HUES48 (cell line): ENCODE results near the gene AKT3.
"Not testable (repeated sequence)": the region's sequence is repeated elsewhere in the genome, so short reads cannot be mapped to it uniquely, and the experiment has no call there.

ENCODE experiments used
- H3K27ac ChIP-seq: one replicate; pipeline ENCODE4 v1.7.0; 2013; ENCODE audit warnings: low read depth, low read length, inconsistent platforms
- H3K27me3 ChIP-seq: 2 replicates; pipeline ENCODE4 v1.6.1; 2013; ENCODE audit warnings: mild to moderate bottlenecking, low read length; ENCODE audit not compliant: control insufficient read depth, insufficient read depth
- H3K36me3 ChIP-seq: 2 replicates; pipeline ENCODE4 v1.6.1; 2013; ENCODE audit warnings: low read length; ENCODE audit not compliant: control insufficient read depth, insufficient read depth
- H3K4me1 ChIP-seq: 2 replicates; pipeline ENCODE4 v1.6.1; 2013; ENCODE audit warnings: mild to moderate bottlenecking, low read length; ENCODE audit not compliant: control insufficient read depth, insufficient read depth
- H3K4me3 ChIP-seq: 2 replicates; pipeline ENCODE4 v1.5.1; 2013; ENCODE audit warnings: mild to moderate bottlenecking, low read depth, low read length
- H3K9ac ChIP-seq: 2 replicates; pipeline ENCODE4 v1.6.1; 2013; ENCODE audit warnings: mild to moderate bottlenecking, low read depth, low read length, moderate library complexity
- H3K9me3 ChIP-seq: 2 replicates; pipeline ENCODE4 v1.6.1; 2013; ENCODE audit warnings: low read length; ENCODE audit not compliant: control insufficient read depth, insufficient read depth

The AKT3 gene

GRCh38 chr1:243790404-243790803, 59.6 kb downstream of the AKT3 start:
- peaks cover 16% of the 10 kb centered on the region; the same call in 1 of the 2 replicates for H3K4me1 ChIP-seq
- no peak overlapping the region for H3K9ac ChIP-seq
- H3K9me3 ChIP-seq = no peaks in the 10 kb centered on the region
- no peaks in the 10 kb centered on the region for H3K27me3 ChIP-seq
- no peak overlapping the region for H3K4me3 ChIP-seq
- H3K27ac ChIP-seq = no peak overlapping the region
- H3K36me3 ChIP-seq = no peaks in the 10 kb centered on the region

DNA sequence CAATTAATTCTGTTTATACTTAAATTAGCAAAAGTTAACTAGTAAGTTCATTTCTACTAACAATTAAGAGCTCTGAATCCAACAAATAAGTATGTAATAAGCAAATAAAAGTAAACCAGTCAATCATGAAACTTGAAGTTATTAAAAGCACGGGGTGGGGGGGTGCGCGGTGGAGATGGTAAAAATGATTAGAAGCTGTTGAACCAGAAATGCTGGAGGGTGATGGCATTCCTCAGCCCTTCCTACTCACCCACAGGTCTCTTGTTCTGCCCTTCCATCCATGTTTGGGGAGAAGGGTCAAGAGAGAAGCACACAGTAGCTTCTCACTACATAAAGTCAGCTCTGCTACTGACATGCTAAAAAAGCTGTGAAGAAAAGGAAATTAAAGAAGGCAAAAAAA, 63.5 kb downstream of the AKT3 start:
- H3K9me3 ChIP-seq = no peaks in the 10 kb centered on the region
- H3K9ac ChIP-seq = no peak overlapping the region
- H3K4me1 ChIP-seq = peaks cover 4% of the 10 kb centered on the region; the same call in 1 of the 2 replicates
- no peaks in the 10 kb centered on the region for H3K27me3 ChIP-seq
- no peak overlapping the region for H3K4me3 ChIP-seq
- no peak overlapping the region for H3K27ac ChIP-seq
- no peaks in the 10 kb centered on the region for H3K36me3 ChIP-seq

- H3K27ac ChIP-seq = no peak overlapping the region
- no peaks in the 10 kb centered on the region for H3K27me3 ChIP-seq
- no peaks in the 10 kb centered on the region for H3K9me3 ChIP-seq
- H3K36me3 ChIP-seq = no peaks in the 10 kb centered on the region
- no peak overlapping the region for H3K4me3 ChIP-seq
- no peak overlapping the region for H3K9ac ChIP-seq
- H3K4me1 ChIP-seq = no peaks in the 10 kb centered on the region
Observed at GRCh38 chr1:243784506-243784905, 65.5 kb downstream of the AKT3 start.

DNA sequence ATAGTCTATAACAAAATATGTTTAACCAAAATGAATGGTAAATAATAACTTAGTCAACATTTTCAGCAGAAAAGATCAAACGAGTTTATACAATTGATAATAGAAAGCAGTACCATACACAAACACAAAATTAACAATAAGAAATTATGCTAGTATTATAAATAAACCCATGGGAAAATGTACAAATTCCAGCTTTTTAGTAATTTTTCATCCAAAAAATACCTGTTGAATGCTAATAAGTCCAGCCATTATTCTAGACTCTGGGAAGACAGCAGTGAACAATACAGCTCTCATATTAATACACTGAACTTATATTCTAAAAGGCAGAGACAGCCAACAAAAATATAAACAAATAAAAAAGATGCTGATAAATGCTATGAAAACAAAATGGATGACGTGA, 66.3 kb downstream of the AKT3 start:
- Histone ChIP-seq H3K9ac (no peak overlapping the region), H3K9me3 (no peaks in the 10 kb centered on the region), H3K27me3 (no peaks in the 10 kb centered on the region), H3K4me3 (no peak overlapping the region), H3K36me3 (no peaks in the 10 kb centered on the region), H3K4me1 (no peaks in the 10 kb centered on the region), H3K27ac (no peak overlapping the region)

DNA sequence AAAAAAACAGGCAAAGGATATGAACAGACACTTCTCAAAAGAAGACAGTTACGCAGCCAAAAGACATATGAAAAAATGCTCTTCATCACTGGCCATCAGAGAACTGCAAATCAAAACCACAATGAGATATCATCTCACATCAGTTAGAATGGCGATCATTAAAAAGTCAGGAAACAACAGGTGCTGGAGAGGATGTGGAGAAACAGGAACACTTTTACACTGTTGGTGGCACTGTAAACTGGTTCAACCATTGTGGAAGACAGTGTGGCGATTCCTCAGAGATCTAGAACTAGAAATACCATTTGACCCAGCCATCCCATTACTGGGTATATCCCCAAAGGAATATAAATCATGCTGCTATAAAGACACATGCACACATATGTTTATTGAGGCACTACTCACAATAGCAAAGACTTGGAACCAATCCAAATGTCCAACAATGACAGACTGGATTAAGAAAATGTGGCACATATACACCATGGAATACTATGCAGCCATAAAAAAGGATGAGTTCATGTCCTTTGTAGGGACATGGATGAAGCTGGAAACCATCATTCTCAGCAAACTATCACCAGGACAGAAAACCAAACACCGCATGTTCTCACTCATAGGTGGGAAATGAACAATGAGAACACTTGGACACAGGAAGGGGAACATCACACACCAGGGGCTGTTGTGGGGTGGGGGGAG, 77.5 kb downstream of the AKT3 start:
- H3K9ac ChIP-seq, H3K27me3 ChIP-seq, H3K4me1 ChIP-seq, H3K27ac ChIP-seq, H3K36me3 ChIP-seq, H3K4me3 ChIP-seq, H3K9me3 ChIP-seq: not testable (repeated sequence)

DNA sequence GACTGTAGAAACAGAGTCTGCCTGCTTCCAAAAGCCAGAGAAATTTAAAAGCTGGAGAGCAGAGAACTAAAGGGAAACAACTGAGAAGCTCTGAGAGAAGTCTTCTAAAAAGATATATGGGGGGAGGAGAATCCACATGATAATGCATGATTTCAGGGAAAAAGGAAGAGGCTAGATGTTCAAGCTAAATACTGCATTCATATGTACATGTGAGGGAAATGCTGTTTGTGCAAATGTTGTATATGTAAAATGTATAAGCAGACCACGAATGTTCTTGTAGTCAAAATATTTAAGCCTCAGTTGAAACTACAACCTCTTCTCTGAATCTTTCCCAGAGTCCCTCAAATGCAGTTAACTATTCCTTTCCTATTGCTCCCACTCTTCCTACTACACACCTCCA, 79.2 kb downstream of the AKT3 start:
- H3K36me3 ChIP-seq = no peaks in the 10 kb centered on the region

DNA sequence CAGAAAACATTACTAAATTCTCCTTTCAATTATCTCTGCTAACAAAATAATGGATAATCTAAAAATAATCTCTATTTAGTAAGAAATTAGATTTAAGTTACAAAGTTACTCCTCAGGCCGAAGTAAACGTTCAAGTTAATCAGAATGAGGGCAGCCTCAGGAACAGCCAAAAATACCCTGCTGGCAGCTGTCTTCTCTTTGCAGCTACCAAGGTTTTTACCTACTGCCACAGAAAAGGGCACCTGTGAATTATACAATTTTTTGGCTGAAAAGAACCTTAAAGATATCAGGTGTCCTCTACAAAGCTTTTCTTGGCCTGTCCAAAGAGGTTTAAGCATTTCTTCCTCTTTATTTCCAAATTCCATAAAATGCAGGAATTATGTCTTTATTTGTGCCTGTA, 84.4 kb downstream of the AKT3 start:
- Histone ChIP-seq H3K27ac (no peak overlapping the region), H3K9me3 (no peaks in the 10 kb centered on the region), H3K4me1 (no peaks in the 10 kb centered on the region), H3K9ac (no peak overlapping the region), H3K4me3 (no peak overlapping the region), H3K27me3 (no peaks in the 10 kb centered on the region), H3K36me3 (no peaks in the 10 kb centered on the region)

More for the DNA sequence above, 79.2 kb downstream of the AKT3 start:
- H3K27ac ChIP-seq = no peak overlapping the region
- H3K27me3 ChIP-seq = no peaks in the 10 kb centered on the region
- H3K9me3 ChIP-seq = no peaks in the 10 kb centered on the region
- H3K4me1 ChIP-seq = no peaks in the 10 kb centered on the region
- no peak overlapping the region for H3K4me3 ChIP-seq
- no peak overlapping the region for H3K9ac ChIP-seq

- no peaks in the 10 kb centered on the region for H3K4me1 ChIP-seq
- H3K27me3 ChIP-seq = no peaks in the 10 kb centered on the region
- no peaks in the 10 kb centered on the region for H3K9me3 ChIP-seq
- no peak overlapping the region for H3K9ac ChIP-seq
- no peak overlapping the region for H3K27ac ChIP-seq
- H3K36me3 ChIP-seq = no peaks in the 10 kb centered on the region
- H3K4me3 ChIP-seq = no peak overlapping the region
Observed at GRCh38 chr1:243763806-243764205, 86.2 kb downstream of the AKT3 start.

GRCh38 chr1:243758647-243759046, 91.4 kb downstream of the AKT3 start:
- Histone ChIP-seq H3K4me1 (peaks cover 4% of the 10 kb centered on the region; the same call in 1 of the 2 replicates), H3K9me3 (no peaks in the 10 kb centered on the region), H3K27ac (no peak overlapping the region), H3K27me3 (no peaks in the 10 kb centered on the region), H3K4me3 (no peak overlapping the region), H3K36me3 (no peaks in the 10 kb centered on the region), H3K9ac (no peak overlapping the region)

GRCh38 chr1:243756529-243756928, 93.5 kb downstream of the AKT3 start:
- Histone ChIP-seq H3K27me3 (no peaks in the 10 kb centered on the region), H3K27ac (no peak overlapping the region), H3K4me3 (no peak overlapping the region), H3K9ac (no peak overlapping the region), H3K4me1 (peaks cover 8% of the 10 kb centered on the region; the same call in 1 of the 2 replicates), H3K9me3 (no peaks in the 10 kb centered on the region), H3K36me3 (no peaks in the 10 kb centered on the region)

GRCh38 chr1:243754348-243754747, 95.7 kb downstream of the AKT3 start:
- H3K4me3 ChIP-seq = no peak overlapping the region
- no peaks in the 10 kb centered on the region for H3K36me3 ChIP-seq
- H3K4me1 ChIP-seq = peaks cover 10% of the 10 kb centered on the region; the same call in 1 of the 2 replicates
- H3K9me3 ChIP-seq = no peaks in the 10 kb centered on the region
- no peak overlapping the region for H3K27ac ChIP-seq
- no peaks in the 10 kb centered on the region for H3K27me3 ChIP-seq
- H3K9ac ChIP-seq = no peak overlapping the region
